Fibroblast of skin of left biceps (primary cell): ENCODE data around the gene BRSK2.

Experiments used
- DNase-seq, 2 experiments: peaks; one replicate each; pipeline ENCODE4 v3.0.0-alpha.2; 2013; ENCODE audit warnings: low read depth in 2 of 2

Gene BRSK2

GRCh38 chr11:1436468-1437039, 46.8 kb downstream of the BRSK2 start:
- no peak for DNase-seq

GRCh38 chr11:1437500-1437899, 47.8 kb downstream of the BRSK2 start:
- no peak for DNase-seq

GRCh38 chr11:1438261-1438966, 48.7 kb downstream of the BRSK2 start:
- no peak for DNase-seq

GRCh38 chr11:1438967-1439330, 49.2 kb downstream of the BRSK2 start:
- DNase-seq = no peak

GRCh38 chr11:1439341-1439740, 49.6 kb downstream of the BRSK2 start:
- no peak for DNase-seq

- DNase-seq = no peak
These were observed 50.3 kb downstream of the BRSK2 start for GRCh38 chr11:1440066-1440465.

- no peak for DNase-seq
These were observed 50.8 kb downstream of the BRSK2 start for GRCh38 chr11:1440496-1440895.

GRCh38 chr11:1442163-1442562, 52.4 kb downstream of the BRSK2 start:
- DNase-seq = no peak

GRCh38 chr11:1442807-1443366, 53.2 kb downstream of the BRSK2 start:
- DNase-seq = no peak

GRCh38 chr11:1443737-1444136, 54.0 kb downstream of the BRSK2 start:
- DNase-seq = no peak

- no peak for DNase-seq
These were observed 54.6 kb downstream of the BRSK2 start for GRCh38 chr11:1444321-1444720.

- no peak for DNase-seq
These were observed 55.2 kb downstream of the BRSK2 start for GRCh38 chr11:1444823-1445422.

GRCh38 chr11:1445741-1446445, 56.2 kb downstream of the BRSK2 start:
- DNase-seq = no peak

GRCh38 chr11:1446623-1447022, 56.9 kb downstream of the BRSK2 start:
- no peak for DNase-seq

GRCh38 chr11:1447845-1448825, 58.4 kb downstream of the BRSK2 start:
- no peak for DNase-seq

GRCh38 chr11:1448882-1449281, 59.1 kb downstream of the BRSK2 start:
- DNase-seq = no peak

GRCh38 chr11:1449490-1450243, 59.9 kb downstream of the BRSK2 start:
- DNase-seq = no peak

GRCh38 chr11:1450344-1450875, 60.7 kb downstream of the BRSK2 start:
- DNase-seq = no peak

- DNase-seq = no peak
These were observed 61.4 kb downstream of the BRSK2 start for GRCh38 chr11:1450949-1451710.
